Activated CD8-positive, alpha-beta T cell treated with anti-CD3 and anti-CD28 coated beads for 36 hours (primary cell): Measurements from ENCODE around the gene REL. TPM values are rescaled to one million over a fixed set of nuclear protein-coding genes. Genes with fewer than 3 reads are reported as not detected.

Source experiments
- ATAC-seq: fragments of 200-7000 bp; cut with Tn5 transposase; one replicate; pipeline ENCODE4 v1.10.0; 2021; ENCODE audit warnings: mild to moderate bottlenecking, moderate library complexity
- CTCF ChIA-PET: fragments of 350-600 bp; sonication (Branson Sonifier 250); formaldehyde crosslinking; loops from one replicate; lab custom pipeline; 2021; ENCODE audit warnings: antibody characterized with exemption; lab: Charles Lee
- POLR2A ChIA-PET: fragments of 350-600 bp; sonication (Branson Sonifier 250); formaldehyde crosslinking; loops from one replicate; lab custom pipeline; 2021; ENCODE audit warnings: antibody characterized with exemption; lab: Charles Lee
- DNase-seq: peaks from one replicate; pipeline ENCODE4 v3.0.0-alpha.2; 2020
- H3K27ac Mint-ChIP-seq: one replicate; pipeline ENCODE4 v1.8.0; 2021; ENCODE audit warnings: mild to moderate bottlenecking, mixed read lengths
- H3K27me3 Mint-ChIP-seq: one replicate; pipeline ENCODE4 v1.8.0; 2021; ENCODE audit warnings: mixed read lengths
- H3K36me3 Mint-ChIP-seq: one replicate; pipeline ENCODE4 v1.8.0; 2021; ENCODE audit warnings: low read depth, mixed read lengths
- H3K4me1 Mint-ChIP-seq: one replicate; pipeline ENCODE4 v1.8.0; 2021; ENCODE audit warnings: low read depth, mixed read lengths
- H3K4me3 Mint-ChIP-seq: one replicate; pipeline ENCODE4 v1.8.0; 2021; ENCODE audit warnings: mild to moderate bottlenecking, moderate library complexity, mixed read lengths
- H3K9me3 Mint-ChIP-seq: one replicate; pipeline ENCODE4 v1.8.0; 2021; ENCODE audit warnings: mixed read lengths
- intact Hi-C: fragments of 100-400 bp; cut with micrococcal nuclease; formaldehyde crosslinking; loops from one replicate; pipeline ENCODE4 v1.10.0; 2022
- total RNA-seq, 2 experiments: library from RNA; stranded (reverse); gene quantifications; one replicate each; pipeline ENCODE4 v1.2.3, GENCODE V29; 2021
- TF ChIP-seq, protein P1 (sequence below): fragments of 200-600 bp; IDR thresholded peaks from one replicate; pipeline ENCODE4 v1.8.0; 2022; ENCODE audit warnings: antibody characterized with exemption, mild to moderate bottlenecking

Gene REL
- total RNA-seq, 2 experiments from 2014 or later, result 84.7 to 85.3 TPM

- no peak overlapping the region for H3K4me3 Mint-ChIP-seq
- POLR2A ChIA-PET, result no interaction called here
- H3K27ac Mint-ChIP-seq, result no peak overlapping the region
- ATAC-seq (no peak), DNase-seq (no peak)
- H3K9me3 Mint-ChIP-seq, result no peaks in the 10 kb centered on the region
- H3K27me3 Mint-ChIP-seq, result no peaks in the 10 kb centered on the region
- peaks cover 1% of the 10 kb centered on the region for H3K36me3 Mint-ChIP-seq
- CTCF ChIA-PET, result interaction anchor here (1.2 kb wide), 2 partner anchors 11 to 24 kb away, joined by 3 to 4 read pairs; no protein-coding TSS in a partner anchor
- intact Hi-C loops, result no loop called here
- peaks cover 27% of the 10 kb centered on the region for H3K4me1 Mint-ChIP-seq
- TF ChIP-seq, protein P1, sequence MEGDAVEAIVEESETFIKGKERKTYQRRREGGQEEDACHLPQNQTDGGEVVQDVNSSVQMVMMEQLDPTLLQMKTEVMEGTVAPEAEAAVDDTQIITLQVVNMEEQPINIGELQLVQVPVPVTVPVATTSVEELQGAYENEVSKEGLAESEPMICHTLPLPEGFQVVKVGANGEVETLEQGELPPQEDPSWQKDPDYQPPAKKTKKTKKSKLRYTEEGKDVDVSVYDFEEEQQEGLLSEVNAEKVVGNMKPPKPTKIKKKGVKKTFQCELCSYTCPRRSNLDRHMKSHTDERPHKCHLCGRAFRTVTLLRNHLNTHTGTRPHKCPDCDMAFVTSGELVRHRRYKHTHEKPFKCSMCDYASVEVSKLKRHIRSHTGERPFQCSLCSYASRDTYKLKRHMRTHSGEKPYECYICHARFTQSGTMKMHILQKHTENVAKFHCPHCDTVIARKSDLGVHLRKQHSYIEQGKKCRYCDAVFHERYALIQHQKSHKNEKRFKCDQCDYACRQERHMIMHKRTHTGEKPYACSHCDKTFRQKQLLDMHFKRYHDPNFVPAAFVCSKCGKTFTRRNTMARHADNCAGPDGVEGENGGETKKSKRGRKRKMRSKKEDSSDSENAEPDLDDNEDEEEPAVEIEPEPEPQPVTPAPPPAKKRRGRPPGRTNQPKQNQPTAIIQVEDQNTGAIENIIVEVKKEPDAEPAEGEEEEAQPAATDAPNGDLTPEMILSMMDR, result no peak
Measured at GRCh38 chr2:60974652-60975051, 93.3 kb downstream of the REL start.

Other genes starting within 250 kb of the REL start
- 10 to 100 TPM; 13.2 to 13.8 TPM for gene PAPOLG, start 125.3 kb upstream of the REL start, total RNA-seq
- gene PEX13, start 136.1 kb downstream of the REL start, total RNA-seq, result 10 to 100 TPM; 15.5 to 16.8 TPM
- gene PUS10, start 136.7 kb downstream of the REL start, total RNA-seq, result 1 to 10 TPM; 7.9 to 8.7 TPM
- 1 to 10 TPM in 1 of 2 experiments, under 1 TPM in 1; 0.97 to 1.3 TPM for gene SANBR, start 184.3 kb downstream of the REL start, total RNA-seq